ENCODE data around the gene C9orf85.

The C9orf85 gene

GRCh38 chr9:71879644-71880174, 31.7 kb upstream of the C9orf85 start:
- DNase-seq (ENCODE audit: low read depth in 2 of 2): no peak
- H3K4me3 ChIP-seq (replicated peaks in 1 of 2; ENCODE audit: low read depth in 2 of 2, low read length in 2 of 2): no peak overlapping the region
- no peak for TF ChIP-seq CTCF (IDR thresholded peaks at IDR 0.05; ENCODE audit: low read depth, low read length)

GRCh38 chr9:71884005-71884404, 27.4 kb upstream of the C9orf85 start:
- DNase-seq (ENCODE audit: low read depth in 2 of 2): no peak
- no peak overlapping the region for H3K4me3 ChIP-seq (replicated peaks in 1 of 2; ENCODE audit: low read depth in 2 of 2, low read length in 2 of 2)
- no peak for TF ChIP-seq CTCF (IDR thresholded peaks at IDR 0.05; ENCODE audit: low read depth, low read length)

- TF ChIP-seq CTCF (IDR thresholded peaks at IDR 0.05; ENCODE audit: low read depth, low read length): no peak
- DNase-seq (ENCODE audit: low read depth in 2 of 2): no peak
- H3K4me3 ChIP-seq (replicated peaks in 1 of 2; ENCODE audit: low read depth in 2 of 2, low read length in 2 of 2): no peak overlapping the region
These were observed 26.0 kb upstream of the C9orf85 start for GRCh38 chr9:71885467-71885866.

GRCh38 chr9:71886015-71886414, 25.4 kb upstream of the C9orf85 start:
- DNase-seq (ENCODE audit: low read depth in 2 of 2): no peak
- H3K4me3 ChIP-seq (replicated peaks in 1 of 2; ENCODE audit: low read depth in 2 of 2, low read length in 2 of 2): no peak overlapping the region
- no peak for TF ChIP-seq CTCF (IDR thresholded peaks at IDR 0.05; ENCODE audit: low read depth, low read length)

- DNase-seq (ENCODE audit: low read depth in 2 of 2): no peak
- H3K4me3 ChIP-seq (replicated peaks in 1 of 2; ENCODE audit: low read depth in 2 of 2, low read length in 2 of 2): no peak overlapping the region
- TF ChIP-seq CTCF (IDR thresholded peaks at IDR 0.05; ENCODE audit: low read depth, low read length): no peak
These were observed 24.9 kb upstream of the C9orf85 start for GRCh38 chr9:71886541-71886940.

- no peak overlapping the region for H3K4me3 ChIP-seq (replicated peaks in 1 of 2; ENCODE audit: low read depth in 2 of 2, low read length in 2 of 2)
- no peak for TF ChIP-seq CTCF (IDR thresholded peaks at IDR 0.05; ENCODE audit: low read depth, low read length)
- DNase-seq (ENCODE audit: low read depth in 2 of 2): no peak
These were observed 24.1 kb upstream of the C9orf85 start for GRCh38 chr9:71887362-71887761.

GRCh38 chr9:71890042-71890679, 21.3 kb upstream of the C9orf85 start:
- H3K4me3 ChIP-seq (replicated peaks in 1 of 2; ENCODE audit: low read depth in 2 of 2, low read length in 2 of 2): no peak overlapping the region
- TF ChIP-seq CTCF (IDR thresholded peaks at IDR 0.05; ENCODE audit: low read depth, low read length): no peak
- no peak for DNase-seq (ENCODE audit: low read depth in 2 of 2)

All from cardiac fibroblast (primary cell).